ENCODE data around the gene DDX11.
"Not testable (repeated sequence)": the region's sequence is repeated elsewhere in the genome, so short reads cannot be mapped to it uniquely, and the experiment has no call there.

The DDX11 gene

DNA sequence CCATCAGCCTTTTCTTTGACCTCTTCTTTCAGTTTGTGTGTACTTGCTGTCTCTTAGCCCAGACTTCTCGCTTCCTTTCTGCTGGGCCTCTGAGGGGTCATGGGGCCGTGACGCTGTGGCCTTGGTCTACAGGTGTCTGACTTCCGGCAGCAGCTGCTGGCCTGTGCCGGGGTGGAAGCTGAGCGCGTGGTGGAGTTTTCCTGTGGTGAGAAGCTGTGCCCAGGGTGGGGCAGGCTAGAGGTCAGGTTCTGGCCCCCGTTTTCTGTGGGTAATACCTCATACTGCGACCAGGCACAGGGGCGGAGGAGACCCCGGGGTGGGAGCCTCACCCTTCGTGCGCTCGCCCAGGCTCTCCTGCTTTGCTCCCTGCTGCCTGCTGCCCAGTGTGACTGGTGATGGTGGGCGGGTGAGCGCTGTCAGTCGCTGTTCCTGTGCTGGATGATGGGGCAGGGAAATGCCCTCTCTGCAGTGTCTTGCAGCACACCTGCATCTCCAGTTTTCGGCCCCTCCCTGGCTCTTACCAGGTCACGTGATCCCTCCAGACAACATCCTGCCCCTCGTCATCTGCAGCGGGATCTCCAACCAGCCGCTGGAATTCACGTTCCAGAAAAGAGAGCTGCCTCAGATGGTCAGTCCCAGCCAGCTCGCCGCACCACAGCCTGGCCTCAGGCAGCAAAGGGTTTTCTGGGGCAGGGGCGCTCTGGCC is 27.0 kb downstream of the DDX11 start:
- not testable (repeated sequence) for H3K27ac Mint-ChIP-seq

DNA sequence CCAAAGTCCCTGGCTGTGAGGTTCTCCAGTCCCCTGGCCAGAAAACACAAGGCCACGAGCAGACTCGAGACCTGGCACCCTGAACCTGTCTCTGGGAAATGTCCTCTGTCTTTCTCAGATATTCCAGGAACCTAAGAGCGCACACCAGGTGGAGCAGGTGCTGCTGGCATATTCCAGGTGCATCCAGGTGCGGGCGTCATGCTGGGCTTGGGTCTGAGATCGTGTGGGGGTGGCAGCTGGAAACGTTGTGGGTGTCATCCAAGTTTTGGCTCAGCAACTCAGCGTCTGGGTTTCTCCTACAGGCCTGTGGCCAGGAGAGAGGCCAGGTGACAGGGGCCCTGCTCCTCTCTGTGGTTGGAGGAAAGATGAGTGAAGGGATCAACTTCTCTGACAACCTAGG is 28.5 kb downstream of the DDX11 start:
- ATAC-seq, DNase-seq, H3K27ac Mint-ChIP-seq, H3K4me3 Mint-ChIP-seq, H3K4me1 Mint-ChIP-seq, H3K9me3 Mint-ChIP-seq, H3K27me3 Mint-ChIP-seq: not testable (repeated sequence)
- H3K36me3 Mint-ChIP-seq (ENCODE audit: low read depth) = peaks cover 14% of the 10 kb centered on the region

More for the DNA sequence above, 27.0 kb downstream of the DDX11 start:
- not testable (repeated sequence) for DNase-seq, H3K9me3 Mint-ChIP-seq, H3K4me1 Mint-ChIP-seq, H3K4me3 Mint-ChIP-seq, H3K27me3 Mint-ChIP-seq, ATAC-seq
- H3K36me3 Mint-ChIP-seq (ENCODE audit: low read depth) = peaks cover 21% of the 10 kb centered on the region

DNA sequence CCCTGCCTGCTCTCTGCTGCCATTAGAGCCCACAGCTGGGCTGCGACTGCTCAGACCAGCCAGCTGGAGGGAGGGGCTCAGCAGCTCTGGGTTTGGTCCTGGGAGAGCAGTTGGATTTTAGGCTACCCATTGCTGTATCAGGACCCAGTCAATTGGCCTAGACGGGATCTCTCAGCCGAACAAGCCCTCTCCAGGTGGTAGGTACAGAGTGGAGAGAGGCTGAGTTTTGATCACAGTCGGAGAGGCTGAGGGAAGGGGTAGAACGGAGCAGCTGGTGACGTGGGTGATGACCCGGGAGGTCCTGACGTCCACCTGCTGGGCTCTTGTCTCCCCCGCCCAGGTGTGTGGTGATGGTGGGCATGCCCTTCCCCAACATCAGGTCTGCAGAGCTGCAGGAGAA is 28.9 kb downstream of the DDX11 start:
- H3K9me3 Mint-ChIP-seq, DNase-seq, H3K4me3 Mint-ChIP-seq, H3K27ac Mint-ChIP-seq, H3K4me1 Mint-ChIP-seq, ATAC-seq, H3K27me3 Mint-ChIP-seq: not testable (repeated sequence)
- H3K36me3 Mint-ChIP-seq (ENCODE audit: low read depth) = peaks cover 13% of the 10 kb centered on the region

DNA sequence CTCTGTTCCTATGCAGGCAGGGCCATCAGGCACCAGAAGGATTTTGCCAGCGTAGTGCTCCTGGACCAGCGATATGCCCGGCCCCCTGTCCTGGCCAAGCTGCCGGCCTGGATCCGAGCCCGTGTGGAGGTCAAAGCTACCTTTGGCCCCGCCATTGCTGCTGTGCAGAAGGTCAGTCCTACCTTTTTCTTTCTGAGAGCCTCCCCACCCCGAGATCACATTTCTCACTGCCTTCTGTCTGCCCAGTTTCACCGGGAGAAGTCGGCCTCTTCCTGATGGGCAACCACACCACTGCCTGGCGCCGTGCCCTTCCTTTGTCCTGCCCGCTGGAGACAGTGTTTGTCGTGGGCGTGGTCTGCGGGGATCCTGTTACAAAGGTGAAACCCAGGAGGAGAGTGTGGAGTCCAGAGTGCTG is 29.9 kb downstream of the DDX11 start:
- not testable (repeated sequence) for H3K4me1 Mint-ChIP-seq, DNase-seq, H3K4me3 Mint-ChIP-seq, H3K27me3 Mint-ChIP-seq, H3K27ac Mint-ChIP-seq, H3K9me3 Mint-ChIP-seq, ATAC-seq
- peaks cover 10% of the 10 kb centered on the region for H3K36me3 Mint-ChIP-seq (ENCODE audit: low read depth)

DNA sequence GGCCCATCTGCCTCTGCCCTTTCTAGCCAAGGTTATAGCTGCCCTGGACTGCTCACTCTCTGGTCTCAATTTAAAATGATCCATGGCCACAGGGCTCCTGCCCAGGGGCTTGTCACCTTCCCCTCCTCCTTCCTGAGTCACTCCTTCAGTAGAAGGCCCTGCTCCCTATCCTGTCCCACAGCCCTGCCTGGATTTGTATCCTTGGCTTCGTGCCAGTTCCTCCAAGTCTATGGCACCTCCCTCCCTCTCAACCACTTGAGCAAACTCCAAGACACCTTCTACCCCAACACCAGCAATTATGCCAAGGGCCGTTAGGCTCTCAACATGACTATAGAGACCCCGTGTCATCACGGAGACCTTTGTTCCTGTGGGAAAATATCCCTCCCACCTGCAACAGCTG is 30.6 kb downstream of the DDX11 start:
- not testable (repeated sequence) for ATAC-seq, H3K27ac Mint-ChIP-seq, H3K27me3 Mint-ChIP-seq, DNase-seq, H3K4me3 Mint-ChIP-seq, H3K9me3 Mint-ChIP-seq, H3K4me1 Mint-ChIP-seq
- peaks cover 10% of the 10 kb centered on the region for H3K36me3 Mint-ChIP-seq (ENCODE audit: low read depth)

DNA sequence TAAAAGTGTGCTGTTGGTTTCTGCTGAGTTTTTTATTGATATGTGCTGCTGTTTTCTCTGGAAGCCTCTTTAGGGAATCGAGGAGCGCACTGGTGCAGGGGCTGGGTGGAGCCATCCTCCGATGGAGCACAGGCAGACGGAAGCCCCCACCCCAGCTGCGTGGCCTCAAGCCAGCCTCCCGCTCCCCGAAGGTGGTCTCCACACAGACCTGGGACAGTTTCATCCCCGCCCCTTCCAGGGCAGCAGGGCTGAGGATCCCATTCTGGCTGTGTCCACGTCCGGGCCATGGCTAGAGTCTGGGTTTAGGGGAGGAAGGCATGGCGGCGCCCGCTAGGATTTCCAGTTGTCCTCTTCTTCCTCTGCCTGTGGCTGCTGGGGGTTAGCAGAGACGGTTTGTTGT is 31.1 kb downstream of the DDX11 start:
- H3K27ac Mint-ChIP-seq, H3K9me3 Mint-ChIP-seq, H3K4me3 Mint-ChIP-seq, H3K27me3 Mint-ChIP-seq, H3K4me1 Mint-ChIP-seq, ATAC-seq, DNase-seq: not testable (repeated sequence)
- H3K36me3 Mint-ChIP-seq (ENCODE audit: low read depth) = peaks cover 10% of the 10 kb centered on the region

DNA sequence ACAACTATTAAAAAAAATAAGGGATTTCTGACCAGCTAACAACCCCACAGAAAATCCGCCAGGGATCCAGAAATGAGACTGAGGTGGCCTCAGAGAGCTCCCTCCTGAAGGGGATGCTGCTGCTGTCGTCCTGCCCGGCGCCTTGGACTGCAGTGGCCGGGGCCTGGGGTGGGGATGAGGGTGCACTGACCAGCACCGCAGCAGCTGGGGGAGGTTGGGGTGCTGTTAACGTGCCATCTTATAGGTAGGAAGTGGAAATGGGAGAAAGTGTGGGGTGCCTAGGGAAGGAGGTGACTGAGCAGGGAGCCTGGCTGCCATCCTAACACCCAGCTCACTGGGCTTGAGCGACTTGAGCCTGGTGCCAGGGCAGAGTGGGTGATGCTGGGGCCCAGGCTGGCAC is 32.0 kb downstream of the DDX11 start:
- peaks cover 7% of the 10 kb centered on the region for H3K36me3 Mint-ChIP-seq (ENCODE audit: low read depth)
- H3K4me1 Mint-ChIP-seq = no peaks in the 10 kb centered on the region
- no peaks in the 10 kb centered on the region for H3K27me3 Mint-ChIP-seq
- no peak overlapping the region for H3K4me3 Mint-ChIP-seq
- H3K27ac Mint-ChIP-seq = no peak overlapping the region
- no peaks in the 10 kb centered on the region for H3K9me3 Mint-ChIP-seq
- ATAC-seq (no peak), DNase-seq (no peak)

DNA sequence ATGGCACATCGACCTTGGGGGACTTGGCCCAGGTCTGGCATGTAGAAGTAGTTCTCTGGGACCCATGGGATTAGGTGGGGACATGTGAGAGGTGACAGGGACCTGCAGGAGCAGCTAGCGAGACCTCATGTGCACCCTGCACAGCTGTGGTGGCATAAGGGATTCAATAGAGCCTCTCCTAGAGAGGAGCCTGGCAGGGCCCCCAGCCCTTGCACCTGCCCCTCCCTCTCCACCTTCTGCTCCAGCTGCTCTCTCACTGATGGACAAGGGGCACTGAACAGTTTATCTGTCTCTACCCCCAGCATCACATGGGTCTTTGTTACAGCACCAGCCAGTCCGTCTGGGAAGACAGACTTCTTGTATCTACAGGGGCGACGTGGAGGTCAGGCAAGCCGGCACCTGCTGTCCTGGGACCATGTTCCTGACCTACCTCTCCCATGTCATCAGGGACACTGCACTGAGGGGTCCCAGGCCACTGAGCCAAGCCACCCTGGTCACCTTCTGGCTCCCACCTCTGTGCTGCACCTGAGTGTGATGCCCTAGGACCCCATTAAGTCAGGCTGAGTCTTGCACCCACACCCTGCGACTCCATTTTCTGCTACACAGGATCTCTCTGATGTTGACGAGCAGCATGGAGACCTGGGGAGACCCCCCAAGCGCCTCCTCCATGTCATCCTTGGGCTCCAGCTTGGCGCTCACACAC is 32.6 kb downstream of the DDX11 start:
- Mint-ChIP-seq H3K4me3 (no peak overlapping the region), H3K36me3 (ENCODE audit: low read depth) (peaks cover 6% of the 10 kb centered on the region), H3K9me3 (no peaks in the 10 kb centered on the region), H3K27me3 (peaks cover 3% of the 10 kb centered on the region), H3K27ac (no peak overlapping the region), H3K4me1 (no peaks in the 10 kb centered on the region)
- DNase-seq = no peak
- ATAC-seq = peak; percentile 20

DNA sequence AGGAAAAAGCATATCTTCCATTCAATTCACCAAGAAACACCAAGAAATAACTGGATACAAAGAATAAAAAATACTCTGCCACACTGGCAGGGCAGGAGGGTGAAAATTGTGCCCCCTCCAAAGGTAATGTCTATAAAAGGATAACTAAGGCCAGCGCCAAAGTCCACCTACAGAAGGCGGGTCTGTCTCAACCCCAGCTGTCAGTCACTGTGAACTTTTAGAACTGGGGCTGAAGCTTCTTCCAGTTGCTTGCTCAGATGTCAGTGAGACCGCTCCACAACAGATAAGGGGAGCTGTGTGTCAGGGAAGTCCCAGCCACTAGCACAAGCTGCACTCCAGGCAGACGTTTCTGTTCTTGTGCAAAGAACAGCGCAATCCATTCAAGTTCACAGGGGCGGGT is 36.1 kb downstream of the DDX11 start:
- not testable (repeated sequence) for H3K9me3 Mint-ChIP-seq; H3K36me3 Mint-ChIP-seq (ENCODE audit: low read depth); ATAC-seq; H3K27ac Mint-ChIP-seq; DNase-seq; H3K4me3 Mint-ChIP-seq; H3K4me1 Mint-ChIP-seq
- H3K27me3 Mint-ChIP-seq = peaks cover 11% of the 10 kb centered on the region

DNA sequence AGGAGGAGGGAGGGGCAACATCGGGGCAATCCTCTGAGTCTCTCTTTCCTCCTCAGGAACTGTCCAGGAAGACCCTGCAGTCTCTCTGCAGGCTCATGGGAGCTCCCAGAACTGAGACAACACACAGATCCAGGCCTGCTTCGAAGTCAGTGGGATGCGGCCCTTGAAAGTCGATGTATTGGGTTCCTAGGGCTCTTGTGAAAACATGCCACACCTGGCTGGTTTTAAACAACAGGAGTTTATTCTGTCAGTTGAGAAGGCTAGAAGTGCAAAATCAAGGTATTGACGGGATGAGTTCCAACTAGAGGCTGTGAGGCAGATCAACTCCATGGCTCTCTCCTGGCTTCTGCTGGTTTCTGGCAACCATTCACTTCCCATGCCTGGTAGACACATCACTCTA is 36.6 kb downstream of the DDX11 start:
- not testable (repeated sequence) for DNase-seq; H3K36me3 Mint-ChIP-seq (ENCODE audit: low read depth); ATAC-seq; H3K27ac Mint-ChIP-seq; H3K4me3 Mint-ChIP-seq; H3K4me1 Mint-ChIP-seq; H3K9me3 Mint-ChIP-seq
- peaks cover 14% of the 10 kb centered on the region for H3K27me3 Mint-ChIP-seq

DNA sequence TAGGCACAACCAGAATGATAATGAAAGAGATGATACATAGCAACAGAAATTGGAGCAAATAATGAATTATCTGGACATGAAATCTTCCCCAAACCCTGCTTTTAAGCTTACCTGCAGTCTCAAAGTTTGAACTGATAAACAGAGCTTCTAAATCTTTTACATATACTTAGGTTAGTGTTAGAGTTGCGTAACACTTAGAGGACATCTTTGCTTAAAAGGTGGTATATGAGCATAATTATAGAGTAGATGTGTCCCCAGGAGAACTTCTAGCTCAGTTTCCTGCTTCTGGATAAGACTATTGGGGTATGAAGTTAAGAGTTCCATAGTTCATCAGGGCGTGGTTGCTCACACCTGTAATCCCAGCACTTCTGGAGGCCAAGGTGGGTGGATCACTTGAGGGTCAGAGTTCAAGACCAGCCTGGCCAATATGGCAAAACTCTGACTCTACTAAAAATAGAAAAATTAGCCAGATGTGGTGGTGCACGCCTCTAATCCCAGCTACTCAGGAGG is 41.5 kb downstream of the DDX11 start:
- not testable (repeated sequence) for H3K4me1 Mint-ChIP-seq; ATAC-seq; H3K27ac Mint-ChIP-seq; DNase-seq; H3K9me3 Mint-ChIP-seq; H3K4me3 Mint-ChIP-seq; H3K36me3 Mint-ChIP-seq (ENCODE audit: low read depth)
- H3K27me3 Mint-ChIP-seq = peaks cover 28% of the 10 kb centered on the region

DNA sequence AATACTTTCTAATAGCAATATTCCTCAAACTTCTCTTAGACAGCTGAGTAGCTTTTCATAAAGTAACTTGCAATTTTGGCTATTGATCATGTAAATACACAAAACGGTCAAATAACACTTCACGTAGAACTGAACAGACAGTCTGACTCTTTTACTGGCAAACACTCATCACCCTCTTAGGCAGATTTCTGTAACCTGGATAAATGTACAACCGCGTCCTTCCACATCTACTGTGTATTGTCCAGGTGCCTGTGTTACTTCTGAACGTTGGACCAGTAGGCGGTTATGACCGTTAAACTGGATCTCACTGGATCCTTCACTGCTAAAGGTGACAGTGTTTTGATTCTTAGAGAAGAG is 43.2 kb downstream of the DDX11 start:
- H3K27ac Mint-ChIP-seq; H3K9me3 Mint-ChIP-seq; H3K4me1 Mint-ChIP-seq; DNase-seq; H3K4me3 Mint-ChIP-seq; H3K36me3 Mint-ChIP-seq (ENCODE audit: low read depth); ATAC-seq: not testable (repeated sequence)
- H3K27me3 Mint-ChIP-seq = peaks cover 24% of the 10 kb centered on the region

DNA sequence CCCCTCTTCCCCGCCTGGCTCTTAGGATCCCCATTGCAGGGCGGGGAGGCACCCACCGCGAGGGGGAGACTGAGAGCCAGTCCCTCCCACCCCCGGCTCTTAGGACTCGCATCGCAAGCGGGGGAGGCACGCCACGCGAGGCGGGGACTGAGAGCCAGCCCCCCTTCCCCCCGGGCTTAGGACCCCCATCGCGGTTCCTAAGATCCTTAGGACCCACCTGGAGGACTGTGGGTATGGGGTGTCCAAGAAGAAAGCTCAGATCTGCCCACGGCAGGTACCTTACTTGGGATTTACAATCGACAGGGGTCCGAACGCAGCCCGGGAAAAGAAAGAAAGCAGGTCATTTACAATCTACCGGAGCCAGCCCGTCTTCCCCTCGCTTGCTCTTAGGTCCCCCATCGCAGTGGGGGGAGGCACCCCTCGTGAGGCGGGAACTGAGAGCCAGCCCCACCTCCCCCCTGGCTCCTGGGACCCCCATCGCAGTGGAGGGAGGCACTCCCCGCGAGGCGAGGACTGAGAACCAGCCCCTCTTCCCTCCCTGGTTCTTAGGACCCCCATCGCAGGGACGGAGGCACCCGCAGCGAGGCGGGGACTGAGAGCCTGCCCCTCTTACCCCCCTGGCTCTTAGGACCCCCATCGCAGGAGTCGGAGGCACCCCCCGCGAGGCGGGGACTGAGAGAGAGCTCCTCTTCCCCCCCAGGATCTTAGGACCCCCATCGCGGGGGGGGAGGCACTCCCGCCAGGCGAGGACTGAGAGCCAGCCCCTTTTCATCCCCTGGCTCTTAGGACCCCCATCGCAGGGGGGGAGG is 43.7 kb downstream of the DDX11 start:
- peak overlapping the region; percentile 35 for H3K27ac Mint-ChIP-seq
- H3K27me3 Mint-ChIP-seq = peaks cover 24% of the 10 kb centered on the region
- H3K4me1 Mint-ChIP-seq = peaks cover 7% of the 10 kb centered on the region
- ATAC-seq (peak; percentile 77), DNase-seq (peak; percentile 74)
- no peaks in the 10 kb centered on the region for H3K9me3 Mint-ChIP-seq
- H3K36me3 Mint-ChIP-seq (ENCODE audit: low read depth) = no peaks in the 10 kb centered on the region
- H3K4me3 Mint-ChIP-seq = peak overlapping the region; percentile 66

DNA sequence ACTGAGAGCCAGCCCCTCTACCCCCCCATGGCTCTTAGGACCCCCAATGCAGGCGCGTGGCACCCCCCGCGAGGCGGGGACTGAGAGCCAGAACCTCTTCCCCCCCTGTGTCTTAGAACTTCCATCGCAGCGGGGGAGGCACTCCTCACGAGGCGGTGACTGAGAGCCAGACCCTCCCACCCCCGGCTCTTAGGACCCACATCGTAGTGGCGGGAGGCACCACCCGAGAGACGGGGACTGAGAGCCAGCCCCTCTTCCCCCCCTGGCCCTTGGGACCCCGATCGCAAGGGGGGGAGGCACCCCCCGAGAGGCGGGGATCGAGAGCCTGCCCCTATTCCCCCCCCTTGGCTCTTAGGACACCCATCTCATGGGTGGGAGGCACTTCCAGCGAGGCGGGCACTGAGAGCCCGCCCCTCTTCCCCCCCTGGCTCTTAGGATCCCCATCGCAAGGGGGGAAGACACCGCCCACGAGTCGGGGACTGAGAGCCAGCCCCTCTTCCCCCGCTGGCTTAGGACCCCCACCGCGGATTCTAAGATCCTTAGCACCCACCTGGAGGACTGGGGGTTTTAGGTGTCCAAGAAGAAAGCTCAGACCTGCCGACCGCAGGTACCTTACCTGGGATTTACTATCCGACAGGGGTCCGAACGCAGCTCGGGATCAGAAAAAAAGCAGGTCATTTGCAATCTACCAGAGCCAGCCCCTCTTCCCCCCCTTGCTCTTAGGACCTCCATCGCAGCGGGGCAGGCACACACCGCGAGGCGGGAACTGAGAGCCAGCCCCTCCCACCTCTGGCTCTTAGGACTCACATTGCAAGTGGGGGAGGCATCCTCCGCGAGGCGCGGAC is 44.9 kb downstream of the DDX11 start:
- H3K27ac Mint-ChIP-seq = no peak overlapping the region
- ATAC-seq (peak; percentile 60), DNase-seq (peak; percentile 18)
- peaks cover 22% of the 10 kb centered on the region for H3K27me3 Mint-ChIP-seq
- peak overlapping the region; percentile 52 for H3K4me3 Mint-ChIP-seq
- H3K9me3 Mint-ChIP-seq = no peaks in the 10 kb centered on the region
- H3K36me3 Mint-ChIP-seq (ENCODE audit: low read depth) = no peaks in the 10 kb centered on the region
- peaks cover 7% of the 10 kb centered on the region for H3K4me1 Mint-ChIP-seq
